Transverse colon (tissue), 4 donors: Measurements from ENCODE around the gene RTN4.
A peak's percentile ranks its signal among the peaks of the same experiment; 100 is the strongest.

Experiments
- POLR2AphosphoS5 ChIP-seq, 3 donors: sonication (generic); formaldehyde crosslinking; IDR thresholded peaks; one replicate each; pipeline ENCODE4 v1.6.1; 2016; ENCODE audit warnings: antibody characterized with exemption in 3 of 3
- TF ChIP-seq, protein P1 (sequence below), 5 experiments: fragments of 200-600 bp in 3 of 5; fragments of 450-650 bp in 2 of 5; sonication (generic) in 3 of 5; IDR thresholded peaks; 1 replicate in 2 of 5; 2 replicates in 3 of 5; pipeline ENCODE4 v1.5.1; 2016 to 2017; ENCODE audit warnings: antibody characterized with exemption in 5 of 5, inconsistent platforms in 3 of 5, mild to moderate bottlenecking in 2 of 5, moderate library complexity in 1 of 5

GRCh38 chr2:55063713-55064323 lies 13.6 kb upstream of the RTN4 start:
- no peak for TF ChIP-seq POLR2AphosphoS5 (IDR thresholded peaks at IDR 0.05)
- TF ChIP-seq, protein P1, sequence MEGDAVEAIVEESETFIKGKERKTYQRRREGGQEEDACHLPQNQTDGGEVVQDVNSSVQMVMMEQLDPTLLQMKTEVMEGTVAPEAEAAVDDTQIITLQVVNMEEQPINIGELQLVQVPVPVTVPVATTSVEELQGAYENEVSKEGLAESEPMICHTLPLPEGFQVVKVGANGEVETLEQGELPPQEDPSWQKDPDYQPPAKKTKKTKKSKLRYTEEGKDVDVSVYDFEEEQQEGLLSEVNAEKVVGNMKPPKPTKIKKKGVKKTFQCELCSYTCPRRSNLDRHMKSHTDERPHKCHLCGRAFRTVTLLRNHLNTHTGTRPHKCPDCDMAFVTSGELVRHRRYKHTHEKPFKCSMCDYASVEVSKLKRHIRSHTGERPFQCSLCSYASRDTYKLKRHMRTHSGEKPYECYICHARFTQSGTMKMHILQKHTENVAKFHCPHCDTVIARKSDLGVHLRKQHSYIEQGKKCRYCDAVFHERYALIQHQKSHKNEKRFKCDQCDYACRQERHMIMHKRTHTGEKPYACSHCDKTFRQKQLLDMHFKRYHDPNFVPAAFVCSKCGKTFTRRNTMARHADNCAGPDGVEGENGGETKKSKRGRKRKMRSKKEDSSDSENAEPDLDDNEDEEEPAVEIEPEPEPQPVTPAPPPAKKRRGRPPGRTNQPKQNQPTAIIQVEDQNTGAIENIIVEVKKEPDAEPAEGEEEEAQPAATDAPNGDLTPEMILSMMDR (IDR thresholded peaks at IDR 0.05), result peak in 1 of 5 experiments; percentile 5
